K562 (cell line): ENCODE data around the gene DGCR8. TPM values are rescaled to one million over a fixed set of nuclear protein-coding genes. Genes with fewer than 3 reads are reported as not detected.
A peak's percentile ranks its signal among the peaks of the same experiment; 100 is the strongest.

Experiments
- ATAC-seq: fragments of 200-7000 bp; cut with Tn5 transposase; 3 replicates; pipeline ENCODE4 v1.9.1; 2020; ENCODE audit warnings: moderate library complexity
- BruUV-seq: library from RNA; stranded (reverse); fragments of 400-500 nt; replicated peaks from 2 replicates; lab custom pipeline; 2021; lab: Mats Ljungman, UMichigan
- CTCF ChIA-PET: fragments of 300-600 bp; formaldehyde crosslinking; extraction: SDS; loops from one replicate; lab custom pipeline; 2021; ENCODE audit warnings: low intra/inter-chr PET ratio; lab: Yijun Ruan, JAX
- POLR2A ChIA-PET: fragments of 300-600, 350-650 bp; sonication (Branson Sonifier 250); formaldehyde crosslinking; extraction: SDS; loops from one replicate; lab custom pipeline; 2021; ENCODE audit warnings: antibody characterized with exemption, inconsistent platforms; lab: Yijun Ruan, JAX
- DNase-seq, 4 experiments: peaks; one replicate each; pipeline versions ENCODE4 v3.0.0 to v3.0.0-alpha.2; 2011 to 2018; ENCODE audit warnings: low spot score in 3 of 4, mixed read lengths in 3 of 4; ENCODE audit errors: extremely low read depth in 1 of 4
- FAIRE-seq: peaks from 2 replicates; lab custom pipeline; 2011; peaks lifted over from hg19 to GRCh38; lab: Jason Lieb, UNC
- H2AFZ ChIP-seq: 2 replicates; pipeline ENCODE4 v1.6.0; 2011; ENCODE audit warnings: low read depth, low read length, control low read depth, inconsistent platforms
- H3K27ac ChIP-seq: fragments of 200-600 bp; 3 replicates; pipeline ENCODE4 v1.8.0; 2011; ENCODE audit warnings: low read depth, mild to moderate bottlenecking, control low read depth, inconsistent platforms, low read length, moderate library complexity, mixed read lengths; ENCODE audit errors: extremely low read depth
- H3K27me3 ChIP-seq, 2 experiments: fragments of 300-600 bp in 1 of 2; 2 replicates in 1 of 2; 3 replicates in 1 of 2; pipeline versions ENCODE4 v1.6.0 to v1.8.0; 2011; ENCODE audit warnings: inconsistent platforms in 2 of 2, low read length in 2 of 2, mild to moderate bottlenecking in 1 of 2, mixed read lengths in 1 of 2, moderate library complexity in 1 of 2; ENCODE audit not compliant: control insufficient read depth in 2 of 2, insufficient read depth in 2 of 2
- H3K36me3 ChIP-seq: fragments of 300-600 bp; 3 replicates; pipeline ENCODE4 v1.8.0; 2011; ENCODE audit warnings: mild to moderate bottlenecking, low read length, inconsistent platforms; ENCODE audit not compliant: control insufficient read depth, insufficient read depth
- H3K4me1 ChIP-seq, 2 experiments: fragments of 200-600 bp in 1 of 2; replicated peaks in 1 of 2; 2 replicates in 1 of 2; 3 replicates in 1 of 2; pipeline versions ENCODE4 v1.5.1 to v1.8.0; 2011; ENCODE audit warnings: inconsistent platforms in 2 of 2, low read length in 2 of 2, mild to moderate bottlenecking in 1 of 2, mixed read lengths in 1 of 2, moderate library complexity in 1 of 2; ENCODE audit not compliant: control insufficient read depth in 2 of 2, insufficient read depth in 2 of 2
- H3K4me2 ChIP-seq: 2 replicates; pipeline ENCODE4 v1.6.1; 2011; ENCODE audit warnings: low read length, control low read depth, inconsistent platforms, mixed read lengths; ENCODE audit not compliant: insufficient read depth
- H3K4me3 ChIP-seq: fragments of 200-600 bp; sonication (generic), shearing (Covaris generic); 2 replicates; pipeline ENCODE4 v1.5.1; 2016; ENCODE audit warnings: control low read depth, inconsistent platforms
- H3K79me2 ChIP-seq: fragments of 200-600 bp; 3 replicates; pipeline ENCODE4 v1.8.0; 2011; ENCODE audit warnings: low read length, inconsistent platforms; ENCODE audit not compliant: control insufficient read depth, insufficient read depth
- H3K9ac ChIP-seq, 2 experiments: 2 replicates each; pipeline versions ENCODE4 v1.6.0 to v1.6.1; 2011; ENCODE audit warnings: low read depth in 2 of 2, low read length in 2 of 2, control low read depth in 1 of 2, inconsistent platforms in 1 of 2, mild to moderate bottlenecking in 1 of 2, mixed read lengths in 1 of 2; ENCODE audit not compliant: insufficient read depth in 1 of 2
- H3K9me1 ChIP-seq: one replicate; pipeline ENCODE4 v1.6.0; 2011; ENCODE audit warnings: inconsistent platforms, mild to moderate bottlenecking, low read length, moderate library complexity; ENCODE audit not compliant: control insufficient read depth, insufficient read depth
- H3K9me3 ChIP-seq: replicated peaks from 2 replicates; pipeline ENCODE4 v1.5.1; 2011; ENCODE audit warnings: low read depth, low read length, inconsistent platforms; ENCODE audit not compliant: control insufficient read depth, insufficient read depth
- H4K20me1 ChIP-seq: replicated peaks from 2 replicates; pipeline ENCODE4 v1.6.1; 2011; ENCODE audit warnings: low read length, inconsistent platforms, mixed read lengths; ENCODE audit not compliant: control insufficient read depth, insufficient read depth
- AFF1 ChIP-seq, 2 experiments: fragments of 450-650 bp; IDR thresholded peaks; 2 replicates each; pipeline ENCODE4 v1.6.1; 2018; ENCODE audit warnings: mild to moderate bottlenecking in 2 of 2, low read depth in 1 of 2; ENCODE audit not compliant: partially characterized antibody in 2 of 2
- EHMT2 ChIP-seq: fragments of 450-650 bp; IDR thresholded peaks from 2 replicates; pipeline ENCODE4 v1.6.1; 2018; ENCODE audit warnings: antibody characterized with exemption
- FOS ChIP-seq: IDR thresholded peaks from 3 replicates; pipeline ENCODE4 v1.6.1; 2011; ENCODE audit not compliant: insufficient read length; ENCODE audit errors: extremely low read depth
- HMBOX1 ChIP-seq: sonication (generic); IDR thresholded peaks from 2 replicates; pipeline ENCODE4 v1.6.1; 2016
- ILK ChIP-seq: fragments of 450-650 bp; IDR thresholded peaks from 2 replicates; pipeline ENCODE4 v1.6.1; 2016; ENCODE audit warnings: missing genetic modification characterization, low read depth, mild to moderate bottlenecking, missing compliant biosample characterization, moderate library complexity, borderline replicate concordance
- MIER1 ChIP-seq: fragments of 450-650 bp; IDR thresholded peaks from 2 replicates; pipeline ENCODE4 v1.6.1; 2016; ENCODE audit warnings: antibody characterized with exemption, mild to moderate bottlenecking, low read depth
- MTA2 ChIP-seq: fragments of 450-650 bp; IDR thresholded peaks from 2 replicates; pipeline ENCODE4 v1.6.1; 2016; ENCODE audit warnings: low read depth
- SUPT5H ChIP-seq: fragments of 450-650 bp; IDR thresholded peaks from 2 replicates; pipeline ENCODE4 v1.6.1; 2016
- TCF15 ChIP-seq: fragments of 250-450 bp; sonication (Bioruptor Pico); IDR thresholded peaks from 2 replicates; pipeline ENCODE4 v1.8.0; 2022; ENCODE audit warnings: moderate library complexity, mild to moderate bottlenecking, inconsistent platforms
- THAP12 ChIP-seq: fragments of 250-450 bp; sonication (Bioruptor Pico); IDR thresholded peaks from 2 replicates; pipeline ENCODE4 v1.9.0; 2021; ENCODE audit warnings: mild to moderate bottlenecking, inconsistent platforms
- YBX1 ChIP-seq: fragments of 450-650 bp; IDR thresholded peaks from 2 replicates; pipeline ENCODE4 v1.7.1; 2016; ENCODE audit warnings: mild to moderate bottlenecking
- ZNF280A ChIP-seq: fragments of 450-650 bp; IDR thresholded peaks from 2 replicates; pipeline ENCODE4 v1.6.1; 2018; ENCODE audit warnings: mild to moderate bottlenecking, low read depth; ENCODE audit not compliant: partially characterized antibody
- ZNF408 ChIP-seq: fragments of 250-450 bp; sonication (Bioruptor Pico); IDR thresholded peaks from 2 replicates; pipeline ENCODE4 v1.4.0; 2020; ENCODE audit warnings: low read depth, mild to moderate bottlenecking, moderate library complexity
- ZNF41 ChIP-seq: fragments of 250-450 bp; sonication (Bioruptor Pico); conservative IDR thresholded peaks from 2 replicates; pipeline ENCODE4 v1.4.0; 2020; ENCODE audit warnings: mild to moderate bottlenecking
- WGBS: fragments of 100-300 bp; shearing (Covaris generic); methylation state at CpG from one replicate; pipeline ENCODE4 v1.1.6; 2016; ENCODE audit warnings: low coverage, mixed read lengths; ENCODE audit not compliant: insufficient coverage; ENCODE audit errors: missing lambda C conversion rate; 5-methylcytosine and 5-hydroxymethylcytosine counted together
- in situ Hi-C: fragments of 300-500 bp; cut with MboI; formaldehyde crosslinking; loops from 4 replicates; pipeline ENCODE4 v1.15.0; 2018; ENCODE audit warnings: inconsistent platforms, mixed read lengths
- intact Hi-C: fragments of 100-400 bp; cut with micrococcal nuclease; formaldehyde crosslinking; loops from 2 replicates; pipeline ENCODE4 v1.14.2; 2022
- polyA plus RNA-seq, 8 experiments: library from polyadenylated mRNA; depleted of rRNA in 4 of 8; stranded (reverse) in 5 of 8; unstranded in 3 of 8; fragments of >200 nt; fragmentation: Nextera tagmentation in 2 of 8; fragmentation: Illumina TruSeq in 1 of 8; extraction: Ambion mirVana in 2 of 8; extraction: Trizol in 1 of 8; gene quantifications; 2 replicates each; pipeline versions ENCODE4 v1.2.1 to v1.2.3, GENCODE V29; 2011 to 2014; ENCODE audit warnings: inconsistent platforms in 1 of 8, missing spikeins in 1 of 8
- total RNA-seq, 7 experiments: library from RNA; depleted of rRNA in 6 of 7; stranded (reverse); fragments of >200 nt in 6 of 7; fragmentation: Illumina TruSeq in 2 of 7; extraction: Trizol in 2 of 7; gene quantifications; 2 replicates each; pipeline versions ENCODE4 v1.2.1 to v1.2.3, GENCODE V29; 2011 to 2021; ENCODE audit warnings: low replicate concordance in 1 of 7

Gene DGCR8
- total and polyA plus RNA-seq, 9 of the 15 experiments (the other 6 are each of a cell fraction or from before 2014, with no cell fraction given): 5.9 to 144 (median 80.1) TPM

- FAIRE-seq (peak; percentile 46), ATAC-seq (no peak), DNase-seq (no peak)
- ChIA-PET CTCF (no interaction called here), POLR2A (interaction anchor here (0.5 to 6.4 kb wide), 11 partner anchors 8 to 1691 kb away, joined by 3 to 54 read pairs (median 5); partner anchors contain the start of gene TANGO2)
- Histone ChIP-seq H3K9me3 (no peaks in the 10 kb centered on the region), H3K4me1 (peaks cover 11 to 63% of the 10 kb centered on the region in 2 experiments; a peak in 4 of 5 replicates), H3K4me2 (no peak overlapping the region), H3K36me3 (peaks cover 72% of the 10 kb centered on the region), H4K20me1 (peaks cover 72% of the 10 kb centered on the region), H3K79me2 (peaks cover 58% of the 10 kb centered on the region), H3K9ac (no peak overlapping the region; a peak in 1 of 4 replicates), H3K4me3 (no peak overlapping the region), H3K27me3 (no peaks in the 10 kb centered on the region), H3K9me1 (peaks cover 20% of the 10 kb centered on the region), H3K27ac (no peak overlapping the region), H2AFZ (no peak overlapping the region)
- intact Hi-C loops (no loop called here), in situ Hi-C loops (no loop called here)
- 56% methylated on average over 5 of the region's 5 CpGs for WGBS
- no TSS peak for BruUV-seq
- TF ChIP-seq MIER1 (no peak), HMBOX1 (no peak), ZNF280A (peak; percentile 28), AFF1 (IDR thresholded peaks at IDR 0.05; ENCODE audit: low read depth in 1 of 2, partially characterized antibody in 2 of 2) (no peak), YBX1 (no peak), MTA2 (no peak), ZNF408 (peak; percentile 76; the same call in 1 of the 2 replicates), THAP12 (CRISPR knock-in tag) (0 out of 2 replicates have a peak, but pooled peaks have one; percentile 48), EHMT2 (no peak), ILK (no peak), ZNF41 (CRISPR knock-in tag) (peak; percentile 100), TCF15 (CRISPR knock-in tag) (peak; percentile 80; the same call in 1 of the 2 replicates), SUPT5H (no peak), FOS (no peak)
These were observed 45.9 kb upstream of the DGCR8 start for GRCh38 chr22:20034143-20034542.
